ENCODE measurements around the gene C1orf232. TPM values are rescaled to one million over a fixed set of nuclear protein-coding genes. Genes with fewer than 3 reads are reported as not detected.

The C1orf232 gene
- not detected in 5 replicates for total RNA-seq (2022; extraction: Qiagen RNA extraction)

GRCh38 chr1:26168410-26169197 is at the start of gene C1orf232:
Gene C1orf232 (minus strand): TSS chr1:26168963. CDS start chr1:26168499, 464 bp downstream.

GRCh38 chr1:26190373-26190987 is 21.7 kb upstream of the C1orf232 start, which contains the start of gene CATSPER4:
Gene CATSPER4 (plus strand): TSS chr1:26190602. CDS start chr1:26190628, 26 bp downstream.

DNA sequence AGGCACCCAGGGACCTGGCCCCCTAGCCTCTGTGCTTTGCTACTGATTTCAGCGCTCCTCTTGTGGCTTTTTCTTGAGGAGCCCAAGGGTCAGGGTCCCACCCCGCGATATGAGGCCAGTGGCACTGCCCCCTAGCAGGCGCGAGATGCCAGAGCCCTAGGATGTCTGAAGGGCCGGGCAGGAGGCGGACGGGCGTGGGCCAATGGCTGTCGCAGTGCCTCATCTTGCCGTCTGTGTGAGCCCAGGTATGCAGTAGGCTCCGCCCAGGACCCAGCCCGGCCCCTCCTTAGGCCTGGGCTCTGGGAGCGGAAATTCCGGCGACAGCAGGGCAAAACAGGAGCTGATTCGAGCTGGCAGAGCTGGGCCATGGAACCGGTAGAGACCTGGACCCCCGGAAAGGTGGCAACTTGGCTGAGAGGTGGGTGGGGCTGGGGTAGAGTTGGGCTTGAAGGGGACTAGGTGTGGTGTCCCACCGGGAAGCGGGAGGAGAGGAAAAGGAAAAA is 8.5 kb upstream of the C1orf232 start, which contains the start of gene CNKSR1:
TSS of gene CNKSR1 (plus strand) at position 310 of the 503 bp plus-strand sequence. CDS start at position 367, 57 bp downstream.

DNA sequence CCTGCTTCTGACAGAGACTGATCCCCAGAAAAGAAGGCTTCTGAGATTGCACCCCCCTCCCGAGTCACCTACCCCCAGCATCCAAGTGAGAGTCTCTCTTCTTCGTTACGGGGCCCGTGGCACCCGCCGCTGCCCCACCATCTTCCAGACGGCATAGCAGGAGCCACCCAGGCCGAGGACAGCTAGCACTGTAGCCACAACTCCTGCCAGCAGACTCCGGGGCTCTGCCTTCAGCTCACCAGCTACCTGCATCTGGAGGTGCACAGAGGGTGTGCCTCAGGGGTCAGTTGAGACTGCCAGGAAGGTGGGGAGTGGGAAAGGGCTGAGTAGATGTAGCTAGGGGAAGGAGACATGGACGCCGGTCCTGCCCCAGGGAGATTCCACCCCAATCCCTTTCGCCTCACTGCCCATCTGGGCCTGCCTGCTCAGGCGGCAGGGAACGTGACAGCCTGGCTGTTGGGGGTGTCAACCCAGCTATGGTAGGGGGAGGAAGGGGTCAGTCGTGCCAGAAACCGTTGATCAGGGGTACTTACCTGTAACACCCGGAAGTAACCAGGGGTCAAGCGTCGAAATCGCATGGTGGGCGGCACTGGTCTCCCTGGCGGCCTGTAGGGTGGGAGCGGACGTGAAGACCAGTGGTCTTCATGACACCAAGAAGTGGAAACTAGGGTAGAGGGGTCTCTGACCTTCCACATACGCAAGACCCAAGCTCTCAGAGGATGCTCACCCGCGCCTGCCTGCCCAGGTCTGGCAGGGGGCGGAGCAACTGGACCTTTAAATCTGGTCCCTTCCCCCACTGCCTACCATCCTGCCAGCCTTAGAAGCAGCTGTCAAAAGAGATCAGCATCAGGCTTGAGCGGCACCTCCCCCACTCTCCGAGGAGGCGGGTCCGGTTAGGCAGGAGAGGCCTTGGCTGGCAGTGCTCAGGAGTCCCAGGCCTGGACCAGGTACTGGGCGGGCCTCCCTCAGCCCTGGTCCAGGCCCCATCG is 2.6 kb upstream of the C1orf232 start, which contains the start of gene ZNF593OS:
TSS of gene ZNF593OS (minus strand) at position 749 of the 989 bp plus-strand sequence. CDS start at position 578, 171 bp downstream.

DNA sequence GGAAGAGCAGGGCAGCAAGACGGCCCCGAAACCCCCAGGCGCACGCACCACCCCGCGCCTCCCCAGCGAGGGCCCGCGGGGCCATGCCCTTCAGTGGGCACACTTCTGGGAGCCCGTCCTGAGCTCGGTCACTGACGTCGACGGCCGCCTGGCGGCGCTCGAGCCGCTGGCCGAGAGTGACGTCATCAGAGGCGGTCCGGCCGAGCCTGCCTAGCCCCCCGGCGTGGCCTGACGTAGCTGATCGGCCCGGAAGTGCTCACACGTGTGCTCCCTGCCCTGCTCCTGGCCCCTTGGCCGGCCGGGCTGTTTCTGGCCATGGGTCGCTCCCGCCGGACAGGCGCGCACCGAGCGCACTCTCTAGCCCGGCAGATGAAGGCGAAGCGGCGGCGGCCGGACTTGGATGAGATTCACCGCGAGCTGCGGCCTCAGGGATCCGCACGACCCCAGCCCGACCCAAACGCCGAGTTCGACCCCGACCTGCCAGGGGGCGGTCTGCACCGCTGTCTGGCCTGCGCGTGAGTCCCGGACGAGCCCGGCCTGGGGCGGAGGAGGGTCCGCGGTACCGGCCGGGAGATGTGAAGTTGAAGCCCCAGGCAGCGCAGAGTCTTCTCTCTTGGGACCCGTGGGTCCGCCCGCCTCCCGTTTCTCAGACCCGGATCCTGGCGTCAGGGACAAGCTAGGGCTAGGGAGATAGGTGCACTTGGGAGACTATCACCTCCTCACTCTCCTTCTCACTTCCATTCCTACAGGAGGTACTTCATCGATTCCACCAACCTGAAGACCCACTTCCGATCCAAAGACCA is 1.1 kb upstream of the C1orf232 start, which contains the start of gene ZNF593:
TSS of gene ZNF593 (plus strand) at position 240 of the 803 bp plus-strand sequence. CDS start at position 316, 76 bp downstream.

DNA sequence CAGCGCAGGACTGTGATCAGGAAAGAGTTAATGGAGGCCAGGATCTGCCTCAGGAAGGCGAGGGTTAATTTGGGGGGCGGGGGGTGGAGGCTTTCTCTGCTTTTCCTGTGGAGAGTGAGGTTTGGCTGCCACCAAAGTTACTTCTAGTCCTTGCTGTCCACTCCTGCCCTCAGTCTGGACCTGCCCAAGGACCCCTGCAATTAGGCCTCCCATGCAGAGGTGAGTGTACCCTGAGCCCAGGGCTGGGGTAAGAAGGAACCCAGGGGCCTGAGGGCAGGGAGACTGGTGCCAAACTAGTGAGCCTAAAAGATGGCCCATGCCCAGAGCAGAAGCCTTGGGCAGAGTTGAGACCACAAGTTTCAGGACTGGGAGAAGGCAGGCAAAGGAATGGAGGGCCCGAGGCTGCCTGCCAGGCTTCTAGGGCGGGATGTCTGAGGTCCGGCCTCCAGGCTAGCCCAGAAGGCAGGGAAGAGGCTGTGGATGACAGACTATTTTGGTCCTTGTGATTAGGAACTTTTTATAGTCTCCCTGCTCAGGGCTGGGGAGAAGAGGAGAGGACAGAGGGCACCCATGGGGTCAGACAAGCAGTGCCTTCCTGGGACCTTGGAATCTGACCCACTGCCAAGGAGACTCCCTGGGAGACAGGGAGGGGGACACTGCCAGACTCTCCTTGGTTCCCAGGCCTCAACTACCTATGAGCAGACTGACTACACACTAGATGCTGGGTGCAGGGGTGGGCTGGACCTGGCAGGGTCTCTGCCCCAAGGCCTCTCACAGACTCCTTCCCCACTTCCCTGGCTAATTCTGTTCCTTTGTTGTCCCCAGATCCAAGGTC is 9.6 kb downstream of the C1orf232 start, which contains the start of gene FAM110D:
TSS of gene FAM110D (plus strand) at position 172 of the 835 bp plus-strand sequence. CDS start 2,213 bp downstream, outside the sequence.

Other genes with a start within 250 kb of the C1orf232 start
- gene PAFAH2, start 170.9 kb downstream of the C1orf232 start, total RNA-seq (2022; extraction: Qiagen RNA extraction), result 7.0 to 10.3 TPM (median 8.2 TPM) in 5 replicates
- 0.02 TPM in 1 of 5 replicates, not detected in the others for gene EXTL1, start 147.2 kb downstream of the C1orf232 start, total RNA-seq (2022; extraction: Qiagen RNA extraction)
- 0.24 to 0.58 TPM (median 0.42 TPM) in 5 replicates for gene SLC30A2, start 122.8 kb downstream of the C1orf232 start, total RNA-seq (2022; extraction: Qiagen RNA extraction)
- gene TRIM63, start 101.3 kb downstream of the C1orf232 start, total RNA-seq (2022; extraction: Qiagen RNA extraction), result 1.3 to 2.0 TPM (median 1.8 TPM) in 5 replicates
- 1.7 to 2.8 TPM (median 1.9 TPM) in 5 replicates for gene PDIK1L, start 57.1 kb downstream of the C1orf232 start, total RNA-seq (2022; extraction: Qiagen RNA extraction)
- 0.06 TPM in 4 of 5 replicates, not detected in the other for gene FAM110D, start 9.9 kb downstream of the C1orf232 start, total RNA-seq (2022; extraction: Qiagen RNA extraction)
- 46.2 to 70.1 TPM (median 67.4 TPM) in 5 replicates for gene ZNF593, start 945 bp upstream of the C1orf232 start, total RNA-seq (2022; extraction: Qiagen RNA extraction)
- 0.25 to 0.49 TPM (median 0.26 TPM) in 4 of 5 replicates, not detected in the other for gene ZNF593OS, start 2.9 kb upstream of the C1orf232 start, total RNA-seq (2022; extraction: Qiagen RNA extraction)
- gene CNKSR1, start 8.5 kb upstream of the C1orf232 start, total RNA-seq (2022; extraction: Qiagen RNA extraction), result 0.15 to 0.51 TPM (median 0.30 TPM) in 5 replicates
- gene CATSPER4, start 21.6 kb upstream of the C1orf232 start, total RNA-seq (2022; extraction: Qiagen RNA extraction), result not detected in 5 replicates
- 11.1 to 13.8 TPM (median 12.3 TPM) in 5 replicates for gene CEP85, start 65.2 kb upstream of the C1orf232 start, total RNA-seq (2022; extraction: Qiagen RNA extraction)
- gene SH3BGRL3, start 111.1 kb upstream of the C1orf232 start, total RNA-seq (2022; extraction: Qiagen RNA extraction), result 95.1 to 153 TPM (median 142 TPM) in 5 replicates
- gene UBXN11, start 137.7 kb upstream of the C1orf232 start, total RNA-seq (2022; extraction: Qiagen RNA extraction), result 12.9 to 15.4 TPM (median 13.7 TPM) in 5 replicates
- gene CD52, start 149.0 kb upstream of the C1orf232 start, total RNA-seq (2022; extraction: Qiagen RNA extraction), result not detected in 5 replicates
- gene CRYBG2, start 185.2 kb upstream of the C1orf232 start, total RNA-seq (2022; extraction: Qiagen RNA extraction), result 1.2 to 2.2 TPM (median 1.5 TPM) in 5 replicates
- gene ZNF683, start 203.8 kb upstream of the C1orf232 start, total RNA-seq (2022; extraction: Qiagen RNA extraction), result not detected in 5 replicates
- gene LIN28A, start 241.9 kb upstream of the C1orf232 start, total RNA-seq (2022; extraction: Qiagen RNA extraction), result not detected in 5 replicates